ENCODE measurements around the gene ACTRT2.

ACTRT2 gene

DNA sequence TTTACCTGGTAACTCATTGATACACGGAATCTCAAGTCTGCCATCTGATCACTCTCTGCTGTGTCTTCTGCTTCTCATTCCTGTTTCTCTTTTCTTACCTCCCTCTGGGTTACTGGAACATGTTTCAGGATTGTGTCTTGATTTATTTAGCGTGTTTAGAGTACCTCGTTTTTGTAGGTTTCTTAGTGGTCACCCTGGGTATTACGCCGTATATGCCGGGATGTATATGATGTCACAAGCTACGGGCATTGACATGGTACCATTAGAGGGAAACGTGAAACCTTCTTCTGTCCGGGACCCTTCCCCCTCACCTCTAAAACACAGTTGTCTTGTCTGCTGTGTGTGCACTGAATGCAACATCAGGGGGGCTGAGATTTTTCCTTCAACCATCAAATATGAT, 2.8 kb downstream of the ACTRT2 start:
- H3K4me1 ChIP-seq (ENCODE audit: insufficient read depth, low read length) = no peaks in the 10 kb centered on the region
- H2AFZ ChIP-seq (ENCODE audit: low read depth, low read length) = no peak overlapping the region
- DNase-seq (no peak), ATAC-seq (ENCODE audit: insufficient read depth, low read depth) (no peak)
- H3K9me3 ChIP-seq (ENCODE audit: insufficient read depth, low read length, severe bottlenecking) = peaks cover 2% of the 10 kb centered on the region
- no peaks in the 10 kb centered on the region for H3K79me2 ChIP-seq (ENCODE audit: insufficient read depth, low read length)
- H4K20me1 ChIP-seq (ENCODE audit: insufficient read depth, low read length) = no peaks in the 10 kb centered on the region
- H3K36me3 ChIP-seq (ENCODE audit: insufficient read depth, low read length) = no peaks in the 10 kb centered on the region
- no peak overlapping the region for H3K4me2 ChIP-seq (ENCODE audit: insufficient read depth, low read length)
- no peak overlapping the region for H3K4me3 ChIP-seq (ENCODE audit: low read depth in 1 of 2, low read length in 2 of 2)
- H3K27me3 ChIP-seq (ENCODE audit: insufficient read depth, low read length, poor library complexity) = no peaks in the 10 kb centered on the region
- TF ChIP-seq EZH2 (IDR thresholded peaks at IDR 0.05; ENCODE audit: borderline replicate concordance, low read depth, low read length, severe bottlenecking) = no peak
- TF ChIP-seq, protein P1, sequence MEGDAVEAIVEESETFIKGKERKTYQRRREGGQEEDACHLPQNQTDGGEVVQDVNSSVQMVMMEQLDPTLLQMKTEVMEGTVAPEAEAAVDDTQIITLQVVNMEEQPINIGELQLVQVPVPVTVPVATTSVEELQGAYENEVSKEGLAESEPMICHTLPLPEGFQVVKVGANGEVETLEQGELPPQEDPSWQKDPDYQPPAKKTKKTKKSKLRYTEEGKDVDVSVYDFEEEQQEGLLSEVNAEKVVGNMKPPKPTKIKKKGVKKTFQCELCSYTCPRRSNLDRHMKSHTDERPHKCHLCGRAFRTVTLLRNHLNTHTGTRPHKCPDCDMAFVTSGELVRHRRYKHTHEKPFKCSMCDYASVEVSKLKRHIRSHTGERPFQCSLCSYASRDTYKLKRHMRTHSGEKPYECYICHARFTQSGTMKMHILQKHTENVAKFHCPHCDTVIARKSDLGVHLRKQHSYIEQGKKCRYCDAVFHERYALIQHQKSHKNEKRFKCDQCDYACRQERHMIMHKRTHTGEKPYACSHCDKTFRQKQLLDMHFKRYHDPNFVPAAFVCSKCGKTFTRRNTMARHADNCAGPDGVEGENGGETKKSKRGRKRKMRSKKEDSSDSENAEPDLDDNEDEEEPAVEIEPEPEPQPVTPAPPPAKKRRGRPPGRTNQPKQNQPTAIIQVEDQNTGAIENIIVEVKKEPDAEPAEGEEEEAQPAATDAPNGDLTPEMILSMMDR (IDR thresholded peaks at IDR 0.05; ENCODE audit: borderline replicate concordance, extremely low read depth, low read length, poor library complexity, severe bottlenecking) = peak; percentile 29
- H3K27ac ChIP-seq (ENCODE audit: low read length) = no peak overlapping the region
- no peak overlapping the region for H3K9ac ChIP-seq (ENCODE audit: low read depth, low read length)

GRCh38 chr1:3024588-3024987, 3.3 kb downstream of the ACTRT2 start:
- no peaks in the 10 kb centered on the region for H3K79me2 ChIP-seq (ENCODE audit: insufficient read depth, low read length)
- H3K4me2 ChIP-seq (ENCODE audit: insufficient read depth, low read length) = no peak overlapping the region
- no peak overlapping the region for H3K4me3 ChIP-seq (ENCODE audit: low read depth in 1 of 2, low read length in 2 of 2)
- TF ChIP-seq EZH2 (IDR thresholded peaks at IDR 0.05; ENCODE audit: borderline replicate concordance, low read depth, low read length, severe bottlenecking) = no peak
- no peaks in the 10 kb centered on the region for H3K36me3 ChIP-seq (ENCODE audit: insufficient read depth, low read length)
- no peaks in the 10 kb centered on the region for H3K27me3 ChIP-seq (ENCODE audit: insufficient read depth, low read length, poor library complexity)
- no peaks in the 10 kb centered on the region for H3K4me1 ChIP-seq (ENCODE audit: insufficient read depth, low read length)
- no peak overlapping the region for H2AFZ ChIP-seq (ENCODE audit: low read depth, low read length)
- no peaks in the 10 kb centered on the region for H4K20me1 ChIP-seq (ENCODE audit: insufficient read depth, low read length)
- no peak overlapping the region for H3K27ac ChIP-seq (ENCODE audit: low read length)
- no peak overlapping the region for H3K9ac ChIP-seq (ENCODE audit: low read depth, low read length)
- H3K9me3 ChIP-seq (ENCODE audit: insufficient read depth, low read length, severe bottlenecking) = peaks cover 2% of the 10 kb centered on the region
- DNase-seq (no peak), ATAC-seq (ENCODE audit: insufficient read depth, low read depth) (no peak)

- H2AFZ ChIP-seq (ENCODE audit: low read depth, low read length) = no peak overlapping the region
- no peaks in the 10 kb centered on the region for H3K27me3 ChIP-seq (ENCODE audit: insufficient read depth, low read length, poor library complexity)
- no peaks in the 10 kb centered on the region for H3K36me3 ChIP-seq (ENCODE audit: insufficient read depth, low read length)
- H3K27ac ChIP-seq (ENCODE audit: low read length) = no peak overlapping the region
- H3K9ac ChIP-seq (ENCODE audit: low read depth, low read length) = no peak overlapping the region
- no peak for DNase-seq
- H3K4me3 ChIP-seq (ENCODE audit: low read depth in 1 of 2, low read length in 2 of 2) = no peak overlapping the region
- no peaks in the 10 kb centered on the region for H3K79me2 ChIP-seq (ENCODE audit: insufficient read depth, low read length)
- H4K20me1 ChIP-seq (ENCODE audit: insufficient read depth, low read length) = no peaks in the 10 kb centered on the region
- TF ChIP-seq, protein P1 (IDR thresholded peaks at IDR 0.05; ENCODE audit: borderline replicate concordance, extremely low read depth, low read length, poor library complexity, severe bottlenecking) = no peak
- TF ChIP-seq EZH2 (IDR thresholded peaks at IDR 0.05; ENCODE audit: borderline replicate concordance, low read depth, low read length, severe bottlenecking) = no peak
- H3K4me1 ChIP-seq (ENCODE audit: insufficient read depth, low read length) = no peaks in the 10 kb centered on the region
- peaks cover 2% of the 10 kb centered on the region for H3K9me3 ChIP-seq (ENCODE audit: insufficient read depth, low read length, severe bottlenecking)
- no peak for ATAC-seq (ENCODE audit: insufficient read depth, low read depth)
- no peak overlapping the region for H3K4me2 ChIP-seq (ENCODE audit: insufficient read depth, low read length)
Observed at GRCh38 chr1:3026124-3026523, 4.9 kb downstream of the ACTRT2 start.

- no peak for ATAC-seq (ENCODE audit: insufficient read depth, low read depth)
- H3K4me3 ChIP-seq (ENCODE audit: low read depth in 1 of 2, low read length in 2 of 2) = no peak overlapping the region
- no peaks in the 10 kb centered on the region for H3K79me2 ChIP-seq (ENCODE audit: insufficient read depth, low read length)
- TF ChIP-seq, protein P1 (IDR thresholded peaks at IDR 0.05; ENCODE audit: borderline replicate concordance, extremely low read depth, low read length, poor library complexity, severe bottlenecking) = no peak
- TF ChIP-seq EZH2 (IDR thresholded peaks at IDR 0.05; ENCODE audit: borderline replicate concordance, low read depth, low read length, severe bottlenecking) = no peak
- H3K9ac ChIP-seq (ENCODE audit: low read depth, low read length) = no peak overlapping the region
- no peak overlapping the region for H2AFZ ChIP-seq (ENCODE audit: low read depth, low read length)
- H3K4me2 ChIP-seq (ENCODE audit: insufficient read depth, low read length) = no peak overlapping the region
- H3K36me3 ChIP-seq (ENCODE audit: insufficient read depth, low read length) = no peaks in the 10 kb centered on the region
- no peaks in the 10 kb centered on the region for H4K20me1 ChIP-seq (ENCODE audit: insufficient read depth, low read length)
- DNase-seq = no peak
- H3K4me1 ChIP-seq (ENCODE audit: insufficient read depth, low read length) = no peaks in the 10 kb centered on the region
- no peaks in the 10 kb centered on the region for H3K27me3 ChIP-seq (ENCODE audit: insufficient read depth, low read length, poor library complexity)
- H3K9me3 ChIP-seq (ENCODE audit: insufficient read depth, low read length, severe bottlenecking) = peaks cover 2% of the 10 kb centered on the region
- H3K27ac ChIP-seq (ENCODE audit: low read length) = no peak overlapping the region
Observed at GRCh38 chr1:3026581-3027391, 5.5 kb downstream of the ACTRT2 start.
